ENCODE data around the gene VKORC1.
A peak's percentile ranks its signal among the peaks of the same experiment; 100 is the strongest.

Gene VKORC1

DNA sequence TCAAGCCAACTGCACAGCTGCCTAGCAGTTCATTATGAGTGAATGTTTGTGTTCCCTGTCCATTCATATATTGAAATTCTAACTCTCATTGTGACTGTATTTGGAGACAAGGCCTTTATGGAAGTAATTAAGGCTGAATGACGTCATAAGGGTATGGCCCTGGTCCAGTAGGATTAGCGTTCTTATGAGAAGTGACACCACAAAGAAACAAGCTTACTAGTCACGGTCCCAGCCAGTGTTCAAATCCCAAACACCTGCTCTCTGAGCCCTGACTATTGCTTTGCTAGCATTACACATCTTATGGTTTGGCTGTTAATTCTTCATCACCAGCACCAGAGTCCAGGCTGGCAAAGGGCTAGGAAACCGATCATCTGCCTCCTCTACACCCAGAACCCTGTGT, 22.7 kb downstream of the VKORC1 start:
- Histone ChIP-seq H4K5ac (ENCODE audit: low read length) (no peak overlapping the region), H3K27me3 (ENCODE audit: insufficient read depth, low read length, poor library complexity) (no peaks in the 10 kb centered on the region), H3K79me1 (ENCODE audit: low read length) (peaks cover 23% of the 10 kb centered on the region), H3K4ac (ENCODE audit: low read depth, low read length) (peak overlapping the region; percentile 21), H3K4me2 (ENCODE audit: low read length) (peak overlapping the region; percentile 81), H4K8ac (ENCODE audit: low read depth, low read length) (no peak overlapping the region), H2AK5ac (ENCODE audit: low read length) (no peak overlapping the region), H2BK120ac (ENCODE audit: low read depth, low read length) (no peak overlapping the region), H3K27ac (ENCODE audit: low read depth, low read length) (no peak overlapping the region), H2BK5ac (ENCODE audit: low read length) (no peak overlapping the region), H3K4me3 (ENCODE audit: low read length) (peak overlapping the region; percentile 81), H3K4me1 (ENCODE audit: control insufficient read depth, low read depth, low read length) (peaks cover 3% of the 10 kb centered on the region), H3K79me2 (ENCODE audit: control insufficient read depth, insufficient read depth, low read length) (peaks cover 33% of the 10 kb centered on the region), H3K18ac (ENCODE audit: low read length) (no peak overlapping the region), H3K9ac (ENCODE audit: low read length) (peak overlapping the region; percentile 90), H3K36me3 (ENCODE audit: control insufficient read depth, insufficient read depth, low read length) (no peaks in the 10 kb centered on the region), H3K56ac (ENCODE audit: low read length) (peak overlapping the region; percentile 94), H3K23ac (ENCODE audit: low read length) (no peak overlapping the region), H2BK15ac (replicated peaks; ENCODE audit: low read depth) (no peak overlapping the region)
- no peak for DNase-seq
- no CpG with 5 or more reads among the region's 4 CpGs for WGBS (ENCODE audit: extremely low coverage, insufficient coverage, low lambda C conversion rate)

DNA sequence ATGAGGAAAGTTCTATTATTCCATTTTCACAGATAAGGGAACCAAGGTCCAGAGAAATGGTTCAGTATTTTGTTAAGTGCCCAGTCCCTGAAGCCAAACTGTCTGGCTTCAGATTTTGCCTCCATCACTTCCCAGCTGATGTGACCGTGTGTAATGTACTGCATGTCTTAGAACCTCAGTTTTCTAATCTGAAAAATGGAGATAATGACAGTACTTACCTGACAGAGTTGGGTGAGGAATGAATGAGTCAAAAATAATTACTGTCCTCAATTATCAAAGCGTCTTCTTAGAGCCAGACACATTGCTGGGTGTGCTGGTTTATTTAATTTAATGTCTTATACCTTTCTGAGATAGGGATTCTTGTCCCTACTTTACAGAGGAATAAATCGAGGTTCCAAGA, 27.3 kb downstream of the VKORC1 start:
- no peak overlapping the region for H3K4me2 ChIP-seq (ENCODE audit: low read length)
- WGBS (ENCODE audit: extremely low coverage, insufficient coverage, low lambda C conversion rate): no CpG with 5 or more reads among the region's 3 CpGs
- no peak overlapping the region for H3K4me3 ChIP-seq (ENCODE audit: low read length)
- H3K18ac ChIP-seq (ENCODE audit: low read length): no peak overlapping the region
- no peak overlapping the region for H2BK5ac ChIP-seq (ENCODE audit: low read length)
- no peak overlapping the region for H4K5ac ChIP-seq (ENCODE audit: low read length)
- no peak overlapping the region for H2AK5ac ChIP-seq (ENCODE audit: low read length)
- H2BK120ac ChIP-seq (ENCODE audit: low read depth, low read length): no peak overlapping the region
- H3K79me1 ChIP-seq (ENCODE audit: low read length): peaks cover 23% of the 10 kb centered on the region
- no peak overlapping the region for H3K27ac ChIP-seq (ENCODE audit: low read depth, low read length)
- H2BK15ac ChIP-seq (replicated peaks; ENCODE audit: low read depth): no peak overlapping the region
- peaks cover 3% of the 10 kb centered on the region for H3K4me1 ChIP-seq (ENCODE audit: control insufficient read depth, low read depth, low read length)
- H3K79me2 ChIP-seq (ENCODE audit: control insufficient read depth, insufficient read depth, low read length): peaks cover 29% of the 10 kb centered on the region
- no peak overlapping the region for H3K4ac ChIP-seq (ENCODE audit: low read depth, low read length)
- H3K27me3 ChIP-seq (ENCODE audit: insufficient read depth, low read length, poor library complexity): no peaks in the 10 kb centered on the region
- no peak for DNase-seq
- peaks cover 2% of the 10 kb centered on the region for H3K36me3 ChIP-seq (ENCODE audit: control insufficient read depth, insufficient read depth, low read length)
- H3K56ac ChIP-seq (ENCODE audit: low read length): no peak overlapping the region
- no peak overlapping the region for H3K23ac ChIP-seq (ENCODE audit: low read length)
- H3K9ac ChIP-seq (ENCODE audit: low read length): no peak overlapping the region
- H4K8ac ChIP-seq (ENCODE audit: low read depth, low read length): no peak overlapping the region

DNA sequence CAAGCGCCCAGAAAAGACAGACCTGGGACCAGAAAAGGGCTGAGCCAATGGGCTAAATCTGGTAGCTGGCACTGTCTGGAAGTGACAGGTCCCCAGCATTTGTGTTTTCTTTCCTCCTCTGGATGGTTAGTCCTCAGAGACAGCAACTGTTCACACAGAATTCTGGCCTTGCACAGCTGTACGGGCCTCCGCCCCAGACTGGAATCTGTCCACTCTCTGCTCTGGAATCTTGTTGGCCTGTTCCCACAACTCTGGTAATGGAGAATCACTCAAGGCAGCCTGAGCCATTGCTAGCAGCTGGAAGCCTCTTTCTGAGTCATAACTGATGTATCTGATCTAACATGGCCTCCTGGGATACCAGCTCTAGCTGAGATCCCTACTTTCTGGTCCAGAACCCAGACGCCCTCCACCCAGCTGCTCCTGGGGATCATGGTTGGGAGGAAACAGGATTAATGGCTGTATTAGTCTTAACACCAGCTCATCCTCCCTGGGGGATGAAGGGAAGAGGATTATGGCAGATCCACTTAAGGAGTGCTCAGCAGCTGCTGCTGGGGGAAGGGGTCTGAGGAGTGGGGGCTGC, 29.6 kb downstream of the VKORC1 start:
- no peak overlapping the region for H3K56ac ChIP-seq (ENCODE audit: low read length)

DNA sequence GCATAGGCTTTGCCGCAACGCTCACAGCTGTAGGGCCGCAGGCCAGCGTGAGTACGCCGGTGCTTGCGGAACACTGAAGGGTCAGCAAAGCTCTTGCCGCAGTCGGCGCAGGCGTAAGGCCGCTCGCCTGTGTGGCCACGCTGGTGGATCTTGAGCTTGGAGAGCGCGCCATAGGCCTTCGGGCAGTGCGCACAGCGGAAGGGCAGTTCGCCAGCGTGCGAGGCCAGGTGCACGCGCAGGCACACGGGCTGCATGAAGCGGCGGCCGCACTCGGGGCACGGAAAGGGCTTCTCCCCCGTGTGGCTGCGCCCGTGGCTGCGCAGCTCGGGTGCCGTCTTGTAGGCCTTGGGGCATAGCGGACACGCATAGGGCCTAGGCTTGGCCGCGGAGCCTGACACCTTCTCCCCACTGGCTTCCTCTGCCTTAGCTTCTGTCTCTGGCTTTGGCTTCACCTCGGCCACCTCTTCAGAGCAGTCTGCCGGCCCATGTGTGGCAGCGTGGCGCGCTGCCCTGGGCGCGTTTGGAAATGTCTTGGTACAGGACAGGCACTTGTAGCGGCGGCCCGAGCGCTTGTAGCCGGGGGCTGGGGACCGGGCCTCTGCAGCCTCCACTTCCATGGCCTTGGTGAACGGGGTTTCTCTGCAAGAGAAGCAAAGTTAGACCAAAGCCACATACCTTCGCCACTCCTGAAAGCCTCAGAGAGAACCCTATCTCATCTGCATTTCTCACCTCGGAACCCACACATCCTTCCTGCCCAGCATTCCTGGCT, 30.6 kb downstream of the VKORC1 start:
- Histone ChIP-seq H3K27me3 (ENCODE audit: insufficient read depth, low read length, poor library complexity) (no peaks in the 10 kb centered on the region), H2AK5ac (ENCODE audit: low read length) (no peak overlapping the region), H3K4me2 (ENCODE audit: low read length) (no peak overlapping the region), H2BK15ac (replicated peaks; ENCODE audit: low read depth) (no peak overlapping the region), H4K5ac (ENCODE audit: low read length) (no peak overlapping the region), H3K4ac (ENCODE audit: low read depth, low read length) (no peak overlapping the region), H2BK120ac (ENCODE audit: low read depth, low read length) (no peak overlapping the region), H3K27ac (ENCODE audit: low read depth, low read length) (no peak overlapping the region), H3K23ac (ENCODE audit: low read length) (no peak overlapping the region), H3K79me2 (ENCODE audit: control insufficient read depth, insufficient read depth, low read length) (peaks cover 15% of the 10 kb centered on the region), H4K8ac (ENCODE audit: low read depth, low read length) (no peak overlapping the region), H3K36me3 (ENCODE audit: control insufficient read depth, insufficient read depth, low read length) (peaks cover 3% of the 10 kb centered on the region), H3K79me1 (ENCODE audit: low read length) (peaks cover 17% of the 10 kb centered on the region), H3K4me3 (ENCODE audit: low read length) (no peak overlapping the region), H2BK5ac (ENCODE audit: low read length) (no peak overlapping the region), H3K9ac (ENCODE audit: low read length) (no peak overlapping the region), H3K18ac (ENCODE audit: low read length) (no peak overlapping the region), H3K4me1 (ENCODE audit: control insufficient read depth, low read depth, low read length) (no peaks in the 10 kb centered on the region), H3K56ac (ENCODE audit: low read length) (no peak overlapping the region)
- no peak for DNase-seq
- WGBS (ENCODE audit: extremely low coverage, insufficient coverage, low lambda C conversion rate): no CpG with 5 or more reads among the region's 56 CpGs

More for the DNA sequence above, 29.6 kb downstream of the VKORC1 start:
- no peak overlapping the region for H2AK5ac ChIP-seq (ENCODE audit: low read length)
- no CpG with 5 or more reads among the region's 4 CpGs for WGBS (ENCODE audit: extremely low coverage, insufficient coverage, low lambda C conversion rate)
- no peak overlapping the region for H3K4me2 ChIP-seq (ENCODE audit: low read length)
- H3K27ac ChIP-seq (ENCODE audit: low read depth, low read length): no peak overlapping the region
- no peaks in the 10 kb centered on the region for H3K4me1 ChIP-seq (ENCODE audit: control insufficient read depth, low read depth, low read length)
- H2BK120ac ChIP-seq (ENCODE audit: low read depth, low read length): no peak overlapping the region
- H4K5ac ChIP-seq (ENCODE audit: low read length): no peak overlapping the region
- no peak overlapping the region for H3K4ac ChIP-seq (ENCODE audit: low read depth, low read length)
- peaks cover 18% of the 10 kb centered on the region for H3K79me2 ChIP-seq (ENCODE audit: control insufficient read depth, insufficient read depth, low read length)
- H3K18ac ChIP-seq (ENCODE audit: low read length): no peak overlapping the region
- peaks cover 3% of the 10 kb centered on the region for H3K36me3 ChIP-seq (ENCODE audit: control insufficient read depth, insufficient read depth, low read length)
- H4K8ac ChIP-seq (ENCODE audit: low read depth, low read length): no peak overlapping the region
- no peak overlapping the region for H2BK5ac ChIP-seq (ENCODE audit: low read length)
- no peak overlapping the region for H3K23ac ChIP-seq (ENCODE audit: low read length)
- no peak overlapping the region for H2BK15ac ChIP-seq (replicated peaks; ENCODE audit: low read depth)
- DNase-seq: no peak
- no peak overlapping the region for H3K4me3 ChIP-seq (ENCODE audit: low read length)
- H3K79me1 ChIP-seq (ENCODE audit: low read length): peaks cover 18% of the 10 kb centered on the region
- no peak overlapping the region for H3K9ac ChIP-seq (ENCODE audit: low read length)
- no peaks in the 10 kb centered on the region for H3K27me3 ChIP-seq (ENCODE audit: insufficient read depth, low read length, poor library complexity)

DNA sequence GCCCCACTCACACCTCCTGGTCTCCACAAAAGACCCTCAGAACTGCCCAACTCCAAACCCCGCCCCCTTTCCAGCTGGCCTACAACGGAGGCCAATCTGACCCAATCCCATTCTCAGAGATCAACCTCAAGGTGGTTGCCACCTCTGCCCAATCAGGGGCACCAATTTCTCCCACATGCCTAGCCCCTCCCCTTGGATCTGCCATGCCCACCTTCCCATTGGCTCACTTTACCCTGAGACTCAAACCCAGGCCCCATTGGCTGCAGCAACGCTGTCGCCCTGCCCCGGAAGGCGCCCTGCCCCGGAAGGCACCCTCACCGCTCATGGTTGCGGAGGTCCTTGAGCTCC, 31.1 kb downstream of the VKORC1 start:
- no CpG with 5 or more reads among the region's 9 CpGs for WGBS (ENCODE audit: extremely low coverage, insufficient coverage, low lambda C conversion rate)
- H3K4me3 ChIP-seq (ENCODE audit: low read length): no peak overlapping the region

More for the DNA sequence above, 31.1 kb downstream of the VKORC1 start:
- Histone ChIP-seq H3K18ac (ENCODE audit: low read length) (no peak overlapping the region), H4K8ac (ENCODE audit: low read depth, low read length) (no peak overlapping the region), H3K27me3 (ENCODE audit: insufficient read depth, low read length, poor library complexity) (no peaks in the 10 kb centered on the region), H3K79me1 (ENCODE audit: low read length) (peaks cover 14% of the 10 kb centered on the region), H3K56ac (ENCODE audit: low read length) (no peak overlapping the region), H2AK5ac (ENCODE audit: low read length) (no peak overlapping the region), H3K36me3 (ENCODE audit: control insufficient read depth, insufficient read depth, low read length) (peaks cover 3% of the 10 kb centered on the region), H3K27ac (ENCODE audit: low read depth, low read length) (no peak overlapping the region), H3K4ac (ENCODE audit: low read depth, low read length) (no peak overlapping the region), H3K4me1 (ENCODE audit: control insufficient read depth, low read depth, low read length) (no peaks in the 10 kb centered on the region), H2BK120ac (ENCODE audit: low read depth, low read length) (no peak overlapping the region), H2BK15ac (replicated peaks; ENCODE audit: low read depth) (no peak overlapping the region), H3K79me2 (ENCODE audit: control insufficient read depth, insufficient read depth, low read length) (peaks cover 12% of the 10 kb centered on the region), H3K9ac (ENCODE audit: low read length) (no peak overlapping the region), H4K5ac (ENCODE audit: low read length) (no peak overlapping the region), H2BK5ac (ENCODE audit: low read length) (no peak overlapping the region), H3K23ac (ENCODE audit: low read length) (no peak overlapping the region), H3K4me2 (ENCODE audit: low read length) (no peak overlapping the region)
- peak; percentile 25 for DNase-seq

All from mesendoderm (in vitro differentiated cells).